Measurements from ENCODE around the gene DDX17. TPM values are rescaled to one million over a fixed set of nuclear protein-coding genes. Genes with fewer than 3 reads are reported as not detected.

DDX17 gene
- total RNA-seq, 1 experiment from 2014 or later: 322 TPM

DNA sequence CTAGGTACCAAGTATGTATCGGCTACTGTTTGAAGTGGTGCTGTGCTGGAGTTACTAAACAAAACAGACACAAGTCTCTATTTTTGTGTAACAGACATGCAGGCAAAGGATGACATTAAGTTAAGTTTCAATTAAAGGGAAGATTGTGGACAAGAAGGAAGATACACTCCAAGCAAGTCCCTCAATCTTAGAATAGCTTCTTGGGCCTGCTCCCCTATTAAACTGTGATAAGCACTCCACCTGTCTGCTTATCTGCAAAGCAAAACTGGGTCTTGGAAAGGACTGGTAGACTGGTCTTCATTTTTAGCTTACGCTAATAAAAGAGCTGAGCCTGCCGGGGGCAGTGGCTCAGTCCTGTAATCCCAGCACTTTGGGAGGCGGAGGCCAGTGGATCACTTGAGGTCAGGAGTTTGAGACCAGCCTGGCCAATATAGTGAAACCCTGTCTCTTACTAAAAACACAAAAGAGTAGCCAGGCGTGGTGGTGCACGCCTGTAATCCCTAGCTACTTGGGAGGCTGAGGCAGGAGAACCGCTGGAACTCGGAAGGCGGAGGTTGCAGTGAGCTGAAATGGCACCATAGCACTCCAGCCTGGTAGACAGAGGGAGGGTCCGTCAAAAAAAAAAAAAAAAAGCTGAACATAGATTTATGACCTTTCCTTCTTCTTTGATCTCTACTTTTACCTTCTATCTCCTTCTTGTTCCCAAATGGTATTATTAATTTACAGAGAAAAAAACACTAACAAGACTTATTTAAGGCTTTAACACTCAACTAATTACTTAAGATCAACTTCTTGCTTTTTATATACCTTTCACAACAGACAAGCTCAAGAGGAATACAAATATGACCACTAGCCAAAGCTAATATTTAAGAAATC is 4.1 kb downstream of the DDX17 start:
- ChIA-PET CTCF (interaction anchor here (0.6 to 1.2 kb wide), 6 partner anchors 9 to 198 kb away, joined by 3 to 10 read pairs (median 3); partner anchors contain the start of gene JOSD1), POLR2A (interaction anchor here (0.7 to 2.5 kb wide), 11 partner anchors 10 to 169 kb away, joined by 3 to 12 read pairs (median 4); no protein-coding TSS in a partner anchor)
- Mint-ChIP-seq H3K4me3 (ENCODE audit: unreplicated experiment) (peak overlapping the region; percentile 81), H3K36me3 (ENCODE audit: insufficient read depth, unreplicated experiment) (peaks cover 86% of the 10 kb centered on the region), H3K27me3 (ENCODE audit: insufficient read depth, unreplicated experiment) (no peaks in the 10 kb centered on the region), H3K27ac (ENCODE audit: low read depth, unreplicated experiment) (no peak overlapping the region), H3K9me3 (ENCODE audit: unreplicated experiment) (no peaks in the 10 kb centered on the region), H3K4me1 (ENCODE audit: insufficient read depth, unreplicated experiment) (peaks cover 24% of the 10 kb centered on the region)
- no peak for TF ChIP-seq CTCF (IDR thresholded peaks at IDR 0.05; ENCODE audit: unreplicated experiment)
- intact Hi-C loops (cut with micrococcal nuclease): loop anchor here (5.0 to 10.0 kb wide), 3 partner anchors 70 to 153 kb away; partner anchors contain the start of genes CBY1, DMC1 and FAM227A
- no TSS peak for BruUV-seq (replicated peaks)
- DNase-seq (ENCODE audit: unreplicated experiment): no peak

DNA sequence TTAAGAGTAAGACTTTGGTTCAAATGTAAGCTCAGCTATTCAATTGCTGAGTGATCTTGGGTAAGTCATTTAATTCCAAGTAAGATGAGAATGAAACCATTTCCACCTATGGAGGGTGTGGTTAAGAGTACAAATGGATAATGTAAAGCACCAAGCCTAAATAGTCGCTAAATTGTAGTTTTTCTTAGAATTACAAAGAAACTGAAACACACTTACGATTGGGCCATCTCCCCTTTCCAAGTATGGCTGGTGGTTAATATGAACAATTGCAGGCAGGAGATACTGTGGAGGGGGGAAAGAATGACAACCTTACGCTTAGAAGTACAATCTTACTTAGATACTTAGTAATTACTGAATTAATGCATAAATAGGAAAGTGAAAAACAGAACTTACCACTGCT is 8.2 kb downstream of the DDX17 start:
- peaks cover 100% of the 10 kb centered on the region for H3K36me3 Mint-ChIP-seq (ENCODE audit: insufficient read depth, unreplicated experiment)
- CTCF ChIA-PET: interaction anchor here (0.5 to 0.6 kb wide), 2 partner anchors 55 to 763 kb away, joined by 4 read pairs; no protein-coding TSS in a partner anchor
- BruUV-seq (replicated peaks): no TSS peak

GRCh38 chr22:38494939-38495338 is 11.2 kb downstream of the DDX17 start:
- no peaks in the 10 kb centered on the region for H3K9me3 Mint-ChIP-seq (ENCODE audit: unreplicated experiment)
- BruUV-seq (replicated peaks): no TSS peak
- ChIA-PET POLR2A (interaction anchor here (0.8 to 1.5 kb wide), 3 partner anchors 10 to 12 kb away, joined by 3 to 5 read pairs (median 3); no protein-coding TSS in a partner anchor), CTCF (interaction anchor here (1.0 to 2.7 kb wide), 2 partner anchors 8 to 10 kb away, joined by 4 to 10 read pairs; no protein-coding TSS in a partner anchor)
- no peak overlapping the region for H3K4me3 Mint-ChIP-seq (ENCODE audit: unreplicated experiment)
- H3K4me1 Mint-ChIP-seq (ENCODE audit: insufficient read depth, unreplicated experiment): no peaks in the 10 kb centered on the region
- H3K36me3 Mint-ChIP-seq (ENCODE audit: insufficient read depth, unreplicated experiment): peaks cover 100% of the 10 kb centered on the region
- intact Hi-C loops (cut with micrococcal nuclease): no loop called here
- H3K27ac Mint-ChIP-seq (ENCODE audit: low read depth, unreplicated experiment): no peak overlapping the region
- no peak for DNase-seq (ENCODE audit: unreplicated experiment)
- TF ChIP-seq CTCF (IDR thresholded peaks at IDR 0.05; ENCODE audit: unreplicated experiment): no peak
- H3K27me3 Mint-ChIP-seq (ENCODE audit: insufficient read depth, unreplicated experiment): no peaks in the 10 kb centered on the region

More for the DNA sequence above, 8.2 kb downstream of the DDX17 start:
- H3K4me1 Mint-ChIP-seq (ENCODE audit: insufficient read depth, unreplicated experiment): peaks cover 6% of the 10 kb centered on the region
- no peak overlapping the region for H3K4me3 Mint-ChIP-seq (ENCODE audit: unreplicated experiment)
- intact Hi-C loops (cut with micrococcal nuclease): no loop called here
- POLR2A ChIA-PET: interaction anchor here (0.6 kb wide), 1 partner anchor 36 kb away, joined by 3 read pairs; no protein-coding TSS in a partner anchor
- TF ChIP-seq CTCF (IDR thresholded peaks at IDR 0.05; ENCODE audit: unreplicated experiment): no peak
- DNase-seq (ENCODE audit: unreplicated experiment): no peak
- H3K27me3 Mint-ChIP-seq (ENCODE audit: insufficient read depth, unreplicated experiment): no peaks in the 10 kb centered on the region
- H3K27ac Mint-ChIP-seq (ENCODE audit: low read depth, unreplicated experiment): no peak overlapping the region
- no peaks in the 10 kb centered on the region for H3K9me3 Mint-ChIP-seq (ENCODE audit: unreplicated experiment)

GRCh38 chr22:38494498-38494897 is 11.6 kb downstream of the DDX17 start:
- Mint-ChIP-seq H3K36me3 (ENCODE audit: insufficient read depth, unreplicated experiment) (peaks cover 100% of the 10 kb centered on the region), H3K4me1 (ENCODE audit: insufficient read depth, unreplicated experiment) (peaks cover 3% of the 10 kb centered on the region), H3K27me3 (ENCODE audit: insufficient read depth, unreplicated experiment) (no peaks in the 10 kb centered on the region), H3K27ac (ENCODE audit: low read depth, unreplicated experiment) (no peak overlapping the region), H3K9me3 (ENCODE audit: unreplicated experiment) (no peaks in the 10 kb centered on the region), H3K4me3 (ENCODE audit: unreplicated experiment) (no peak overlapping the region)
- TF ChIP-seq CTCF (IDR thresholded peaks at IDR 0.05; ENCODE audit: unreplicated experiment): no peak
- no TSS peak for BruUV-seq (replicated peaks)
- no peak for DNase-seq (ENCODE audit: unreplicated experiment)
- ChIA-PET CTCF (interaction anchor here (0.7 to 2.7 kb wide), 3 partner anchors 8 to 429 kb away, joined by 3 to 10 read pairs (median 4); no protein-coding TSS in a partner anchor), POLR2A (interaction anchor here (0.8 to 1.5 kb wide), 3 partner anchors 10 to 11 kb away, joined by 3 to 5 read pairs (median 3); no protein-coding TSS in a partner anchor)
- intact Hi-C loops (cut with micrococcal nuclease): no loop called here
